ENCODE data around the gene PKNOX1.
A peak's percentile ranks its signal among the peaks of the same experiment; 100 is the strongest.

The PKNOX1 gene

DNA sequence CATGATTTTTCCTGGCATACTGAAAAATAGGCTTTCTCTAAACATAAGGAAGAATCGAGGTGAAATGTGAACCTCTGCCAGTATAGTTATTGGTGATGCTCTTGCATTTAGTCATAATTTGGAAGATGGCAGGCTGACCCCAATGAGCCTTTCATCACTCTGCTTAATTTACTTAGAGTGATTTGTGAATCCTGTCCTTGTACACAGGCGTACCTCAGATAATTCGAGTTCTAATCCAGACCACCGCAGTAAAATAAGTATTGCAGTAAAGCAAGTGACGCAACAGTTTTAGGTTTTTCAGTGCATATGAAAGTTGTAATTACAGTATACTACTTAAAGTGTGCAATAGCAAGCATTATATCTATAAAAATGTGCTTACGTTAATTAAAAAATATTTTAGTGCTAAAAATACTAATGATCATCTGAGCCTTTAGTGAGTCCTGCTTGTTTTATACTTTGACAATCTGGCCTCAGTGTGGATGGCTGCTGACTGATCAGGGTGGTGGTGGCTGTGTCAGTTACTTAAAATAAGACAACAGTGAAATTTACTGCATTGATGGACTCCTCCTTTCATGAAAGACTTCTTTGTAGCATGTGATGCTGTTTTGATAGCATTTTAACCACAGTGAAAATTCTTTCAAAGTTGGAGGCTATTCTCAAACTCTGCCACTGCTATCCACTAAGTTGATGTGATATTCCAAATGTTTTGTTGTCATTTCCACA lies 1.7 kb downstream of the PKNOX1 start:
- Histone ChIP-seq H3K27me3 (no peaks in the 10 kb centered on the region), H3K9me3 (no peaks in the 10 kb centered on the region), H3K4me3 (peak overlapping the region; percentile 80 to 81), H3K36me3 (no peaks in the 10 kb centered on the region), H3K27ac (peak overlapping the region; percentile 96 to 97), H3K4me1 (peaks cover 0 to 20% (median 7%) of the 10 kb centered on the region in 4 donors)
- intact Hi-C loops (cut with DNase I; ENCODE audit: low total_unique reads): loop anchor here (10.0 kb wide), 2 partner anchors 51 to 81 kb away; partner anchors contain the start of genes ERVH48-1 and NDUFV3
- no peak for DNase-seq
- TF ChIP-seq, protein P1, sequence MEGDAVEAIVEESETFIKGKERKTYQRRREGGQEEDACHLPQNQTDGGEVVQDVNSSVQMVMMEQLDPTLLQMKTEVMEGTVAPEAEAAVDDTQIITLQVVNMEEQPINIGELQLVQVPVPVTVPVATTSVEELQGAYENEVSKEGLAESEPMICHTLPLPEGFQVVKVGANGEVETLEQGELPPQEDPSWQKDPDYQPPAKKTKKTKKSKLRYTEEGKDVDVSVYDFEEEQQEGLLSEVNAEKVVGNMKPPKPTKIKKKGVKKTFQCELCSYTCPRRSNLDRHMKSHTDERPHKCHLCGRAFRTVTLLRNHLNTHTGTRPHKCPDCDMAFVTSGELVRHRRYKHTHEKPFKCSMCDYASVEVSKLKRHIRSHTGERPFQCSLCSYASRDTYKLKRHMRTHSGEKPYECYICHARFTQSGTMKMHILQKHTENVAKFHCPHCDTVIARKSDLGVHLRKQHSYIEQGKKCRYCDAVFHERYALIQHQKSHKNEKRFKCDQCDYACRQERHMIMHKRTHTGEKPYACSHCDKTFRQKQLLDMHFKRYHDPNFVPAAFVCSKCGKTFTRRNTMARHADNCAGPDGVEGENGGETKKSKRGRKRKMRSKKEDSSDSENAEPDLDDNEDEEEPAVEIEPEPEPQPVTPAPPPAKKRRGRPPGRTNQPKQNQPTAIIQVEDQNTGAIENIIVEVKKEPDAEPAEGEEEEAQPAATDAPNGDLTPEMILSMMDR (IDR thresholded peaks at IDR 0.05): no peak

DNA sequence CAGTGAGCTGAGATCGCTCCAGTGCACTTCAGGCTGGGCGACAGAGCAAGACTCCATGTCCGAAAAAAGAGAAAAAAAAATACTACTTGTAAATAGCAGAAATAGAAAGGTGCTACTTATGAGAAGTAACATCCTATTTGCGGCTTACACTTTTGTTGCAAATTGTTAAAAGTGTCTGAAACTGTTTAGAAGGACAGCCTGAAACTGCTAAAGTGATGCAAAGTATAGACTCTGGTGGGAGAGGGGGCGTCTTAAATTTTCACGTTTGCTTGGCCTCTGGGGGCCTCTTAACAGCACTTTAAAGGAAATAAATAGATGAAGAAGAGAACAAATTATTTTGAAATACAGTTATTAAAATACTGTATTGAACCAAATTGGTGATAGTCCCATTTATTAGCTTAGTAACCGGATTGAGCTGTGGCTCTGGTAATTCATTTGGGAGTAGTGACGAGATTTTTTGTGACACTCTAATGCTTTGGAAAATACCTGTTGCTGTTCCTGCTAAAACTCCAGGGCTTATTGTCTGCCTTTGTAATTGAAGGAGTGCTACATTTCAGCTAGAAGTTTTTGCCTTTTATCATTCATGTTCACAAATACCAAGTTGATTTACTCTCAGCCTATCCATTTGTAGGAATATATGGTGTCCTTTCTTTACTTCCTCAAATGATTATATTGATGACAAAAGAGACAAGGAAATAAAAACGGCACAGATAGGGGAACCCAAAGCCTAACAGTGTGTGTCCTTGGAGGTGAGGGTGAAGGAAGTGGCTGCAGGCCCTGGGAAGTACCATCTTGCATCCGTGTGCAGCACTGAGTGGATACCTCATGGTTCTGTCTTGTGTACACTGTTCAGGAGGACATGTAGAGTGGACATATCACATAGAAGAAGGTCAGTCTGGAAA lies 6.2 kb downstream of the PKNOX1 start:
- TF ChIP-seq, protein P1 (IDR thresholded peaks at IDR 0.05): no peak
- peaks cover 0 to 15% (median 6%) of the 10 kb centered on the region in 4 donors for H3K4me1 ChIP-seq
- intact Hi-C loops (cut with DNase I; ENCODE audit: low total_unique reads): no loop called here
- H3K27ac ChIP-seq: no peak overlapping the region
- H3K36me3 ChIP-seq: no peaks in the 10 kb centered on the region
- H3K4me3 ChIP-seq: no peak overlapping the region
- no peak for DNase-seq
- H3K27me3 ChIP-seq: no peaks in the 10 kb centered on the region
- H3K9me3 ChIP-seq: no peaks in the 10 kb centered on the region

DNA sequence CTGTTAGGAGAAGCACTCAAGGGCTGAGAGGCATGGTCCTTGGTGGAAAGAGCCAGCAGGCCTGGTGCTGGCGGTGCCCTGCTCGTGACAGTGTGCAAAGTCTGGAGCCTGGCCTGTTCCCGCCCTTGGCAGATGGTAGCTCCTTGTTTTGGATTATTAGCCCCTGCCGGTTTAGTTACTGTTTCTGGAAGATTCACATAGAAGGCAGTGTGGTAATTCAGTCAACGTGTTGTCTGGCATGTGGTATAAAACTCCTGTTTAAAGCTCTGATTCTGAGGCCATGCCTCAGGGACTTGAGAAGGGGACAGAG lies 6.8 kb downstream of the PKNOX1 start:
- no peak overlapping the region for H3K27ac ChIP-seq
- no peaks in the 10 kb centered on the region for H3K36me3 ChIP-seq
- TF ChIP-seq, protein P1 (IDR thresholded peaks at IDR 0.05): no peak
- DNase-seq: no peak
- H3K4me3 ChIP-seq: no peak overlapping the region
- H3K9me3 ChIP-seq: no peaks in the 10 kb centered on the region
- intact Hi-C loops (cut with DNase I; ENCODE audit: low total_unique reads): no loop called here
- H3K4me1 ChIP-seq: peaks cover 0 to 10% (median 5%) of the 10 kb centered on the region in 4 donors
- no peaks in the 10 kb centered on the region for H3K27me3 ChIP-seq

- no peak overlapping the region for H3K27ac ChIP-seq
- no peak for DNase-seq
- intact Hi-C loops (cut with DNase I; ENCODE audit: low total_unique reads): no loop called here
- H3K36me3 ChIP-seq: no peaks in the 10 kb centered on the region
- H3K27me3 ChIP-seq: no peaks in the 10 kb centered on the region
- H3K4me3 ChIP-seq: no peak overlapping the region
- peaks cover 0 to 6% (median 1%) of the 10 kb centered on the region in 4 donors for H3K4me1 ChIP-seq
- H3K9me3 ChIP-seq: no peaks in the 10 kb centered on the region
- TF ChIP-seq, protein P1 (IDR thresholded peaks at IDR 0.05): no peak
Observed at GRCh38 chr21:42981862-42982261, 7.5 kb downstream of the PKNOX1 start.

- Histone ChIP-seq H3K27me3 (no peaks in the 10 kb centered on the region), H3K9me3 (no peaks in the 10 kb centered on the region), H3K36me3 (no peaks in the 10 kb centered on the region), H3K27ac (no peak overlapping the region), H3K4me1 (peaks cover 0 to 6% (median 0%) of the 10 kb centered on the region in 4 donors), H3K4me3 (no peak overlapping the region)
- TF ChIP-seq, protein P1 (IDR thresholded peaks at IDR 0.05): no peak
- intact Hi-C loops (cut with DNase I; ENCODE audit: low total_unique reads): no loop called here
- DNase-seq: no peak
Observed at GRCh38 chr21:42983103-42983502, 8.7 kb downstream of the PKNOX1 start.

Data from tibial artery (tissue), 4 donors.